GM18507 (cell line): Measurements from ENCODE around the gene CRYBG2.

Experiments
- DNase-seq: peaks from one replicate; pipeline ENCODE4 v3.0.0; 2011; ENCODE audit warnings: low read depth; ENCODE audit not compliant: insufficient read length; ENCODE audit errors: extremely low spot score
- FAIRE-seq: peaks from 2 replicates; lab custom pipeline; 2011; peaks lifted over from hg19 to GRCh38; lab: Jason Lieb, UNC

The CRYBG2 gene

GRCh38 chr1:26285366-26286063, 68.4 kb downstream of the CRYBG2 start:
- FAIRE-seq (peak; percentile 18), DNase-seq (no peak)

- DNase-seq = no peak
- FAIRE-seq = peak; percentile 68
Observed at GRCh38 chr1:26284597-26285347, 69.2 kb downstream of the CRYBG2 start.

GRCh38 chr1:26283871-26284596, 69.9 kb downstream of the CRYBG2 start:
- FAIRE-seq = no peak
- no peak for DNase-seq

- DNase-seq (no peak), FAIRE-seq (no peak)
Observed at GRCh38 chr1:26283279-26283853, 70.6 kb downstream of the CRYBG2 start.

GRCh38 chr1:26282401-26282918, 71.5 kb downstream of the CRYBG2 start:
- FAIRE-seq (no peak), DNase-seq (no peak)

DNA sequence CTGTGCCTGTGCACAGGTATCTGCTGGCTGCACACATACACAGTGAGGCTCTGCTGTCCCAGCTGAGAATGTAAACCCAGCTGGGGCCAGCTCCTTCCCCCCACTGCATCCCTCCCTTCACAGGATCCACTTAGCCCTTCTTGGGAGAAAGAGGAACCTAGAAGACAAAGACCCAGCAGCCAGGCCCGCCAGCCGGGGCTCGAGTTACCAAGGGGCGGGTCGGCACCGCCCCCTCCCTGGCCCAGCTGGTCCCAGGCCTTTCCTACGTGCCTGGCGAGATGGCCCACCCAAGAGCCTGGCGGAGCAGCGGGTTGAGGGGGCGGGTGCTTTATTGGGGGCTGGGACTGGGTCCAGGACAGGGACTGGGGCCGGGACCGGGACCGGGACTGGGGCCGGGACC, 72.0 kb downstream of the CRYBG2 start:
- DNase-seq (no peak), FAIRE-seq (no peak)

DNA sequence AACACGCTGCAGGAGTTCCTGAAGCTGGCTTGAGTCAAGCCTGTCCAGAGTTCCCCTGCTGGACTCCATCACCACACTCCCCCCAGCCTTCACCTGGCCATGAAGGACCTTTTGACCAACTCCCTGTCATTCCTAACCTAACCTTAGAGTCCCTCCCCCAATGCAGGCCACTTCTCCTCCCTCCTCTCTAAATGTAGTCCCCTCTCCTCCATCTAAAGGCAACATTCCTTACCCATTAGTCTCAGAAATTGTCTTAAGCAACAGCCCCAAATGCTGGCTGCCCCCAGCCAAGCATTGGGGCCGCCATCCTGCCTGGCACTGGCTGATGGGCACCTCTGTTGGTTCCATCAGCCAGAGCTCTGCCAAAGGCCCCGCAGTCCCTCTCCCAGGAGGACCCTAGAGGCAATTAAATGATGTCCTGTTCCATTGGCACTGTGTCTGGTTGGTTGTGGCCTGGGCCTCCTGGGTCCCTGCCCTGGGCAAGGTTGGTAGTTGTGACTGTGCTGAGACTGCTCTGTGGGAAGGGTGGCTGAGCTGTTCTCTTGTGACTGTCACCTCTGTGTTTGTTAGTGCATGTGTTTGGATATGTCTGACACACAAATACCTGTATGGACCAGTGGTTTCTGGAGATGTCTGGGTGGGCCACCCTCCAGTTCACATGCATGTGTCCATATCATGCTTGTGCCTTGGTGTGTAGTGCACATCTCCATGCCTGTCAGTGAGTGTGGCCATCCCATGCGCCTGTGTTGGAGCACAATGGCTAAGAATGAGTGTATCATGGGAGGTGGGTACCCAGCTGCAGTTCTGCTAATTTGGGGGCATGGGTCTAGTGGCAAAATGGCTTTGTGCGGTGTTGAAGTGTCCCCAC, 72.6 kb downstream of the CRYBG2 start:
- no peak for DNase-seq
- FAIRE-seq = no peak

- no peak for DNase-seq
- no peak for FAIRE-seq
Observed at GRCh38 chr1:26280333-26281042, 73.4 kb downstream of the CRYBG2 start.

DNA sequence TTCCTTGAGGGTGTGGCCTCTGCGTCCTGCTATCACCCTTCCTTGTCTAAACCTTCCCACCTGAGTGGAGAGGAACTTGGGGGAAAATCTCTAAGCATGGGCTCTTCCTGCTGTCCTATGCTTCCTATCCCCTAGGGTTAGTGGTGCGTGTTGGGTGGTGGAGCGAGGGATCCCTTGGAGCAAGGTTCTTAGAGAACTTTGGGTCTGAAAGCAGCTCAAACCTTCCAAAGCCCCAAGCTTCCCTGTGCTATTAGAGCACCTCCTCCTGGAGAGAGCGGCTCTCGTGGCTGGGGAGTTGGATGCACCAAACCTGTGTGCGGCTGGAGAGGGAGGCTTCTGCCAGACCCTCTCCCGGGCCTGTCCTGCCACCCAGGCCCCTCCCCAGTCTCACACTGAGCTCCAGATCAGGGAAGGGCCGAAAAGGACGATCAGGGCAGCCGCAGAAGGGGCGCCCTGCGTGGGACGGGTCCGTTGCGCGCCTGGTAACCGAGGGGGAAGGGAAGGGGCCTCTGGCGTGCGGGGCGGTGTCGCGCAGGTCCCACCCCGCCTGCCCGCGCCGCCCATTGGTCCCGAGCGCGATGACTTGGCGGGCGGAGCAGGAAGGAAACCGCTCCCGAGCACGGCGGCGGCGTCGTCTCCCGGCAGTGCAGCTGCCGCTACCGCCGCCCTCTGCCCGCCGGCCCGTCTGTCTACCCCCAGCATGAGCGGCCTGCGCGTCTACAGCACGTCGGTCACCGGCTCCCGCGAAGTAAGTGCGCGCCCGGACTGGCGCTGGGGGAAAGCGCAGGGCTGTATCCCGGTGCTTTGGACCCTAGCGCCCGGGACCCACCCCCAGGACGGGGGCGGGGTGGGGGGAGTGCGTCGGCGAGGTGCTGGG, 74.2 kb downstream of the CRYBG2 start, which contains the start of gene SH3BGRL3:
Gene SH3BGRL3 (plus strand): TSS at position 631 of the 877 bp plus-strand sequence. CDS start 70 bp downstream, at position 701.
- FAIRE-seq (peak; percentile 87), DNase-seq (peak; percentile 86)

- no peak for FAIRE-seq
- DNase-seq = no peak
Observed at GRCh38 chr1:26278724-26279455, 75.0 kb downstream of the CRYBG2 start.

DNA sequence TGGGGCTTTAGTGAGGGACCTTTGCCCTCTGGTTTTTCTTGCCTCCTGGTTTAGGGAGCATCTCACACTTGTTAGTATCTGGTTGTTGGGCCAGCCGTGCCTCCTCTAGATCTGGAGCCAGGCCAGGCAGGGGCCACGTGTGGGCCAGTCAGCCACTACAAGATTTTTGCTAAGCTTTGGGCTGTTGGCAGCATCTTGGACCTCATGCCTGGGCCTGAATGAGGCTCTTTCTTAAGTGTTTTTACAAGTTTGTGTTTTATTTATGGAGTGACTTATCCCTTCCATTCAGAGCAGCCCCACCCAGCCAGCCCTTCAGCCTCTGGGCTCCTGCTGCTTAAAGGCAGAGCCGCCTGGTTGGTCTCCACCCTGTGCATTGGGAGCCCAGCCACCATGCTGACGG, 75.6 kb downstream of the CRYBG2 start:
- DNase-seq (no peak), FAIRE-seq (no peak)

- FAIRE-seq (no peak), DNase-seq (no peak)
Observed at GRCh38 chr1:26277719-26278118, 76.2 kb downstream of the CRYBG2 start.

DNA sequence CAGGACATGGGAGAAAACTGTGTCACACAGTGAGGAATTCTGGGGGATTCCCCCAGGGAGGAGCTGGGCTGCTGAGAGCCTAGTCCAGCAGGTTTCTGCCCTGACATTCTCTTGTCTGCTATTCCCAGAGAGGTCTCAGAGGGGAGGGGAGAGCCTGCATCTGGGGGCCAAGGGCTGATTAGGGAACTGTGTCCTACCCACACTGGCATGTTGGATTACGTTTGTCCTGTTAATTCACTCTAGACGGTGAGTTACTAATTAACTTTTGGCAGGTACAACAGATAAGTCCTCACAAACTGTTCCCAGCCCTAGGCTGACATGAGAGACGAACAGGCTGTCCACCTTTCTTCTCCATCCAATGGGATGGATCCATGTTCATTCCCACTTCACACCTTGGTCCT, 76.7 kb downstream of the CRYBG2 start:
- DNase-seq (no peak), FAIRE-seq (no peak)

- FAIRE-seq (no peak), DNase-seq (no peak)
Observed at GRCh38 chr1:26276432-26276838, 77.5 kb downstream of the CRYBG2 start.

GRCh38 chr1:26275580-26276431, 78.1 kb downstream of the CRYBG2 start:
- FAIRE-seq = peak; percentile 81
- no peak for DNase-seq
